ENCODE data around the gene EMX1.

Gene EMX1

GRCh38 chr2:72973137-72973535 lies 55.8 kb downstream of the EMX1 start:
- WGBS, 2 experiments (ENCODE audit: insufficient coverage in 2 of 2): 86% methylated on average over 6 to 7 of the region's 8 CpGs
- Histone ChIP-seq H3K4me1 (ENCODE audit: control insufficient read depth, insufficient read depth, low read length, poor library complexity, severe bottlenecking) (peaks cover 5% of the 10 kb centered on the region), H3K4me3 (ENCODE audit: extremely low read depth, insufficient read depth, low read length, poor library complexity, severe bottlenecking) (no peak overlapping the region), H3K36me3 (ENCODE audit: control insufficient read depth, insufficient read depth, low read length) (no peaks in the 10 kb centered on the region), H3K27ac (ENCODE audit: low read depth, low read length, severe bottlenecking) (no peak overlapping the region), H3K9me3 (ENCODE audit: control insufficient read depth, low read length) (no peaks in the 10 kb centered on the region)

GRCh38 chr2:72973566-72974435 lies 56.5 kb downstream of the EMX1 start:
- Histone ChIP-seq H3K36me3 (ENCODE audit: control insufficient read depth, insufficient read depth, low read length) (no peaks in the 10 kb centered on the region), H3K4me1 (ENCODE audit: control insufficient read depth, insufficient read depth, low read length, poor library complexity, severe bottlenecking) (peaks cover 5% of the 10 kb centered on the region), H3K4me3 (ENCODE audit: extremely low read depth, insufficient read depth, low read length, poor library complexity, severe bottlenecking) (no peak overlapping the region), H3K27ac (ENCODE audit: low read depth, low read length, severe bottlenecking) (no peak overlapping the region), H3K9me3 (ENCODE audit: control insufficient read depth, low read length) (no peaks in the 10 kb centered on the region)
- 48 to 63% methylated on average over 7 to 8 of the region's 12 CpGs for WGBS, 2 experiments (ENCODE audit: insufficient coverage in 2 of 2)

GRCh38 chr2:72974436-72974754 lies 57.1 kb downstream of the EMX1 start:
- Histone ChIP-seq H3K9me3 (ENCODE audit: control insufficient read depth, low read length) (no peaks in the 10 kb centered on the region), H3K27ac (ENCODE audit: low read depth, low read length, severe bottlenecking) (no peak overlapping the region), H3K4me1 (ENCODE audit: control insufficient read depth, insufficient read depth, low read length, poor library complexity, severe bottlenecking) (peaks cover 5% of the 10 kb centered on the region), H3K36me3 (ENCODE audit: control insufficient read depth, insufficient read depth, low read length) (no peaks in the 10 kb centered on the region), H3K4me3 (ENCODE audit: extremely low read depth, insufficient read depth, low read length, poor library complexity, severe bottlenecking) (no peak overlapping the region)
- 81 to 86% methylated on average over 2 of the region's 2 CpGs for WGBS, 2 experiments (ENCODE audit: insufficient coverage in 2 of 2)

GRCh38 chr2:72975017-72975416 lies 57.7 kb downstream of the EMX1 start:
- H3K4me1 ChIP-seq (ENCODE audit: control insufficient read depth, insufficient read depth, low read length, poor library complexity, severe bottlenecking): peaks cover 5% of the 10 kb centered on the region
- 36 to 48% methylated on average over 2 to 3 of the region's 3 CpGs for WGBS, 2 experiments (ENCODE audit: insufficient coverage in 2 of 2)
- no peak overlapping the region for H3K27ac ChIP-seq (ENCODE audit: low read depth, low read length, severe bottlenecking)
- no peaks in the 10 kb centered on the region for H3K9me3 ChIP-seq (ENCODE audit: control insufficient read depth, low read length)
- H3K4me3 ChIP-seq (ENCODE audit: extremely low read depth, insufficient read depth, low read length, poor library complexity, severe bottlenecking): no peak overlapping the region
- no peaks in the 10 kb centered on the region for H3K36me3 ChIP-seq (ENCODE audit: control insufficient read depth, insufficient read depth, low read length)

- Histone ChIP-seq H3K36me3 (ENCODE audit: control insufficient read depth, insufficient read depth, low read length) (peaks cover 3% of the 10 kb centered on the region), H3K27ac (ENCODE audit: low read depth, low read length, severe bottlenecking) (peak overlapping the region; percentile 87), H3K9me3 (ENCODE audit: control insufficient read depth, low read length) (no peaks in the 10 kb centered on the region), H3K4me1 (ENCODE audit: control insufficient read depth, insufficient read depth, low read length, poor library complexity, severe bottlenecking) (peaks cover 41% of the 10 kb centered on the region), H3K4me3 (ENCODE audit: extremely low read depth, insufficient read depth, low read length, poor library complexity, severe bottlenecking) (no peak overlapping the region)
- no CpG with 5 or more reads among the region's 3 CpGs for WGBS, 2 experiments (ENCODE audit: insufficient coverage in 2 of 2)
Observed at GRCh38 chr2:72979896-72980295, 62.6 kb downstream of the EMX1 start.

GRCh38 chr2:72980535-72981217 lies 63.4 kb downstream of the EMX1 start:
- H3K4me1 ChIP-seq (ENCODE audit: control insufficient read depth, insufficient read depth, low read length, poor library complexity, severe bottlenecking): peaks cover 41% of the 10 kb centered on the region

GRCh38 chr2:72981536-72981935 lies 64.2 kb downstream of the EMX1 start:
- no peaks in the 10 kb centered on the region for H3K9me3 ChIP-seq (ENCODE audit: control insufficient read depth, low read length)
- 100% methylated on average over 1 of the region's 5 CpGs; no CpG with 5 or more reads in 1 of the 2 experiments for WGBS, 2 experiments (ENCODE audit: insufficient coverage in 2 of 2)
- peak overlapping the region; percentile 82 for H3K27ac ChIP-seq (ENCODE audit: low read depth, low read length, severe bottlenecking)
- peaks cover 41% of the 10 kb centered on the region for H3K4me1 ChIP-seq (ENCODE audit: control insufficient read depth, insufficient read depth, low read length, poor library complexity, severe bottlenecking)
- H3K4me3 ChIP-seq (ENCODE audit: extremely low read depth, insufficient read depth, low read length, poor library complexity, severe bottlenecking): no peak overlapping the region
- H3K36me3 ChIP-seq (ENCODE audit: control insufficient read depth, insufficient read depth, low read length): peaks cover 4% of the 10 kb centered on the region

More at GRCh38 chr2:72980535-72981217, 63.4 kb downstream of the EMX1 start:
- Histone ChIP-seq H3K36me3 (ENCODE audit: control insufficient read depth, insufficient read depth, low read length) (peaks cover 3% of the 10 kb centered on the region), H3K4me3 (ENCODE audit: extremely low read depth, insufficient read depth, low read length, poor library complexity, severe bottlenecking) (no peak overlapping the region), H3K27ac (ENCODE audit: low read depth, low read length, severe bottlenecking) (peak overlapping the region; percentile 87), H3K9me3 (ENCODE audit: control insufficient read depth, low read length) (no peaks in the 10 kb centered on the region)
- 71 to 85% methylated on average over 7 to 10 of the region's 11 CpGs for WGBS, 2 experiments (ENCODE audit: insufficient coverage in 2 of 2)

GRCh38 chr2:72982219-72982618 lies 64.9 kb downstream of the EMX1 start:
- Histone ChIP-seq H3K27ac (ENCODE audit: low read depth, low read length, severe bottlenecking) (no peak overlapping the region), H3K9me3 (ENCODE audit: control insufficient read depth, low read length) (no peaks in the 10 kb centered on the region), H3K4me3 (ENCODE audit: extremely low read depth, insufficient read depth, low read length, poor library complexity, severe bottlenecking) (no peak overlapping the region), H3K4me1 (ENCODE audit: control insufficient read depth, insufficient read depth, low read length, poor library complexity, severe bottlenecking) (peaks cover 41% of the 10 kb centered on the region), H3K36me3 (ENCODE audit: control insufficient read depth, insufficient read depth, low read length) (peaks cover 6% of the 10 kb centered on the region)
- WGBS, 2 experiments (ENCODE audit: insufficient coverage in 2 of 2): 100% methylated on average over 1 of the region's 2 CpGs

GRCh38 chr2:72982781-72983499 lies 65.6 kb downstream of the EMX1 start:
- no peak overlapping the region for H3K4me3 ChIP-seq (ENCODE audit: extremely low read depth, insufficient read depth, low read length, poor library complexity, severe bottlenecking)
- 93 to 94% methylated on average over 11 of the region's 11 CpGs for WGBS, 2 experiments (ENCODE audit: insufficient coverage in 2 of 2)
- no peaks in the 10 kb centered on the region for H3K9me3 ChIP-seq (ENCODE audit: control insufficient read depth, low read length)
- peaks cover 6% of the 10 kb centered on the region for H3K36me3 ChIP-seq (ENCODE audit: control insufficient read depth, insufficient read depth, low read length)
- peaks cover 41% of the 10 kb centered on the region for H3K4me1 ChIP-seq (ENCODE audit: control insufficient read depth, insufficient read depth, low read length, poor library complexity, severe bottlenecking)
- no peak overlapping the region for H3K27ac ChIP-seq (ENCODE audit: low read depth, low read length, severe bottlenecking)

- no peak overlapping the region for H3K4me3 ChIP-seq (ENCODE audit: extremely low read depth, insufficient read depth, low read length, poor library complexity, severe bottlenecking)
- no peaks in the 10 kb centered on the region for H3K9me3 ChIP-seq (ENCODE audit: control insufficient read depth, low read length)
- WGBS, 2 experiments (ENCODE audit: insufficient coverage in 2 of 2): 90 to 93% methylated on average over 7 of the region's 10 CpGs
- H3K4me1 ChIP-seq (ENCODE audit: control insufficient read depth, insufficient read depth, low read length, poor library complexity, severe bottlenecking): peaks cover 41% of the 10 kb centered on the region
- peak overlapping the region; percentile 29 for H3K27ac ChIP-seq (ENCODE audit: low read depth, low read length, severe bottlenecking)
- peaks cover 6% of the 10 kb centered on the region for H3K36me3 ChIP-seq (ENCODE audit: control insufficient read depth, insufficient read depth, low read length)
Observed at GRCh38 chr2:72983500-72984161, 66.3 kb downstream of the EMX1 start.
